ENCODE data around the gene PDE7B.

PDE7B gene

DNA sequence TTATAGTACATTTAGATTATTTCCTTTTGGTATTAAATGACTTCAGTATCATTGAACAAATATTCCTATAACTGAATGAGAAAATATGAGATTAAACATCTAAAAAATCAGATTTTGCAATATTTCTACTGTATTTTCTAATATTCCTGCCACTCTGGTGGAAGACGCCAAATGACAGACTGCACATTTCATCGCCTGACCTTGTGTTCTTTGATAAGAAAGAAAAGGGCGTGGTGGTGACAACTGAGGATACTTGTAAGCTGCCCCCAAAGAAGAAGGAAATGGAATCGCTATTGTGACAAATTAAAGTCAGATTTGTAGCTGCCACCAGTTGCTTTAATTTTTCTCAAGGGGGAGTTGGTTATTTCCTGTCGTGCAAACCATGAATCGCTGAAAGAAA is 267.3 kb downstream of the PDE7B start:
- H3K27ac ChIP-seq: no peak overlapping the region
- TF ChIP-seq, protein P1, sequence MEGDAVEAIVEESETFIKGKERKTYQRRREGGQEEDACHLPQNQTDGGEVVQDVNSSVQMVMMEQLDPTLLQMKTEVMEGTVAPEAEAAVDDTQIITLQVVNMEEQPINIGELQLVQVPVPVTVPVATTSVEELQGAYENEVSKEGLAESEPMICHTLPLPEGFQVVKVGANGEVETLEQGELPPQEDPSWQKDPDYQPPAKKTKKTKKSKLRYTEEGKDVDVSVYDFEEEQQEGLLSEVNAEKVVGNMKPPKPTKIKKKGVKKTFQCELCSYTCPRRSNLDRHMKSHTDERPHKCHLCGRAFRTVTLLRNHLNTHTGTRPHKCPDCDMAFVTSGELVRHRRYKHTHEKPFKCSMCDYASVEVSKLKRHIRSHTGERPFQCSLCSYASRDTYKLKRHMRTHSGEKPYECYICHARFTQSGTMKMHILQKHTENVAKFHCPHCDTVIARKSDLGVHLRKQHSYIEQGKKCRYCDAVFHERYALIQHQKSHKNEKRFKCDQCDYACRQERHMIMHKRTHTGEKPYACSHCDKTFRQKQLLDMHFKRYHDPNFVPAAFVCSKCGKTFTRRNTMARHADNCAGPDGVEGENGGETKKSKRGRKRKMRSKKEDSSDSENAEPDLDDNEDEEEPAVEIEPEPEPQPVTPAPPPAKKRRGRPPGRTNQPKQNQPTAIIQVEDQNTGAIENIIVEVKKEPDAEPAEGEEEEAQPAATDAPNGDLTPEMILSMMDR (conservative IDR thresholded peaks at IDR 0.05): no peak
- TF ChIP-seq ZFX (IDR thresholded peaks at IDR 0.05): no peak

DNA sequence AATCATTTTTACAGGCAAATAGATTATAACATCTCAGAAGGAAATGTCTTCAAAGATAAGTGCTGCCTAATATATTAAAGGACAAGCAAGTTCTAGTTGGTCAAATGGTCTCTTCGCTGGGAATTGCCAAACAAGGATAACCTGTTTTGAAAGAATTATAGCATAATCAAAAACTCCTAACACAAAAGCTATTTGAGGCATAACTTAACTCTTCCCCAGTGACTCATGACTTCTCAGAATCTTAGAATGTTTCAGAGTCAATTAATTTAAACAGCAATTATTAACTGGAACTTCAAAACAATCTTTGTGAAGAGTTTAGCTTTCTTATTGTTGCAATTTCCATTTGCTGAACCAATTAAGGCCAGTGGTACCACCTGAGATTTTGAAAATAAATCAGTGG is 272.0 kb downstream of the PDE7B start:
- TF ChIP-seq, protein P1 (conservative IDR thresholded peaks at IDR 0.05): no peak
- TF ChIP-seq ZFX (IDR thresholded peaks at IDR 0.05): no peak
- no peak overlapping the region for H3K27ac ChIP-seq

DNA sequence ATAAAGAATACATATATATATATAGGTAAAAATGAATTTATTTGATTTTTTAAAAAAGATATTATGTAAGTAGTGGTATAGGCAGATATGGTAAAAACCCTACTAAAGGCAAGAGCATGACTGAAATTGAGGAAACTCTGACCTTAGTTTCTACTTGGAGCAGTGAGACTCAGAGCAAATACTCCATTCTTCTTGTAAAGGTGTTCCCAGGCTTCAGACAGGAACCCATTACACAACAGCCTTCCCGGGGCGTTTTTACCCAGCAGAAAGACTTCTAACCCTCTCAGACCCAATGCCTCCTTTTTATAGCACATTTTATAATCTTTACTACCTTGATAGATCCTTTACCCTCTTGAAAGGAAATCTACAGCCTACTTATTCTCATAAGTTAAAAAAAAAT is 274.1 kb downstream of the PDE7B start:
- TF ChIP-seq, protein P1 (conservative IDR thresholded peaks at IDR 0.05): no peak
- TF ChIP-seq ZFX (IDR thresholded peaks at IDR 0.05): no peak
- no peak overlapping the region for H3K27ac ChIP-seq

DNA sequence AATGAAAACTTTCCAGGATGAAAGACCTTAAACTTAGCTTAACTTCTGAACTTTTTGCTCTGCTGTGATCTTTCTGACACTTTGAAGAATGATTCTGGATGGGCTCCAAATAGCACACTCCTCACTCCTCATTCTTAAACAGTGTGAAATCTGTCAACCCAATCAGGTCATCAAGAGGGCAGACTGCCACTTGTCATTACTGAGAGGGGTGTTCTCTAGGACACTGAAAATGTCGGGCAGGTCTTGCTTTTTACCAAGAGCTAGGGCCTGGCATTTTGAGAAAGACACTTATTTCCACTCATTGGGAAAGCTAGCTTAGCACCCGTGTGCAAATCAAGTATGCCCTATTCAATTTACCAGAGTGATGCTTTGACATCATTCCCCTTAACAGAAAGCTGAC is 276.4 kb downstream of the PDE7B start:
- TF ChIP-seq ZFX (IDR thresholded peaks at IDR 0.05): no peak
- TF ChIP-seq, protein P1 (conservative IDR thresholded peaks at IDR 0.05): no peak
- H3K27ac ChIP-seq: no peak overlapping the region

DNA sequence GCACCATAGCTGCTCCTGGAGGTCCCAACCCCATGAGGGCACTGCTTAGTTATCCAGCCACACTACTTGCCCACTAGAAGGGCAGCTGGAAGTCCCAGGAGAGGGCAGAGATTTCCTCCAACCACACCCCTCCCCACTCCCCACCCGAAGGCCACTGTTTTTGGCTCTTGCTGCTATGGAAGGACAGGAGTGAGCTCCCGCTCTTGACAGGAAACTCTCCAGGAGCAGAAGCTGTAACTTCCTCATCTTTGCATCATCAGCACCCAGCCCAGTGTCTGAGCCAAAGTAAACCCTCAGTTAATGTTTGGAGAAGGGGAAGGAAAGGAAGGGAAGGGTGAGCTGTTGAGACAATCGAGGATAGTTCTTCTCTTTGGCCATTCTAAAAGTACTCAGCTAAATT is 277.9 kb downstream of the PDE7B start:
- H3K27ac ChIP-seq: no peak overlapping the region
- TF ChIP-seq ZFX (IDR thresholded peaks at IDR 0.05): no peak
- TF ChIP-seq, protein P1 (conservative IDR thresholded peaks at IDR 0.05): no peak

DNA sequence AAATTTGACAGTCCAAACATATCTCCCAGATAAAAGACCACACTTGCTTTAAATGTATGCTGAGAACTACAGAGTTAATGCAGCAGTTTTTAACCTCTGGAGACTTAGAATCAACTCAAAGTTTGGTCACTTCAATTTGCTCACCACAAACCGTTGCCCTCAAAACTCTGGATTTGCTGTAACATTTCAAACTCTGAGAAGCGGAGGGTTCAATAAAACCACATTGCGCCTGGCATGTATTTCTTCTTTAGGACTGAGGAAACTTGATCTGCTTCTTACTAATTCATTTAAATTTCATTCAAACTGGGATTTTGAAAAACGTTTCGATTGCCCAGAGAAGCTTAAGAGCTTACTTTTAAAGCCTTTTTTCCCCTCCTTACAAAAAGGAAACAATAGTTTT is 282.8 kb downstream of the PDE7B start:
- TF ChIP-seq, protein P1 (conservative IDR thresholded peaks at IDR 0.05): no peak
- H3K27ac ChIP-seq: no peak overlapping the region

DNA sequence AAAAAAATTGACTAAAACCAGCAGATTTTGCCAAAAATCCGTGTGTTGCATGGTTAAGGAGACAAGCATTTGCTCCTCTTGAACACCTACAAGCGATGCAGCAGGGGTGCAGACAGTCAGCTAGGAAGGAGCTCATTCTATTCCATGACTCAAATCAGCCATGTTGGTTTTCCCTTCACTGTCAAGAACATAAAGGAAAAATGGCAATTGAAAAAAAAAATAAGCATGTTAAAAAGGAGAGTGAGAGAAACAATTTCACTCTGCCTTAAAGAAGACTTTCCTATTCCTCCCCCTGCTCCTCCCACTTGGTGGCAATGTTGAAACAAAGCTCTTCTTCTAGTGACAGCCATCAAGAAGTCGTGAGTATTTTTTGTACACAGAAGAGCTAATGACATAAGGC is 283.2 kb downstream of the PDE7B start:
- TF ChIP-seq, protein P1 (conservative IDR thresholded peaks at IDR 0.05): no peak
- no peak for TF ChIP-seq ZFX (IDR thresholded peaks at IDR 0.05)
- H3K27ac ChIP-seq: no peak overlapping the region

Measured in C4-2B (cell line).